ENCODE results near the gene TAS2R3.

Gene TAS2R3

GRCh38 chr7:141785706-141786552, 22.0 kb downstream of the TAS2R3 start:
- peak in 1 of 2 donors; percentile 1 for DNase-seq (ENCODE audit: low read depth in 2 of 2)

GRCh38 chr7:141788296-141788695, 24.4 kb downstream of the TAS2R3 start:
- DNase-seq (ENCODE audit: low read depth in 2 of 2): no peak

- no peak for DNase-seq (ENCODE audit: low read depth in 2 of 2)
Measured at GRCh38 chr7:141789917-141790316, 26.0 kb downstream of the TAS2R3 start, which contains the start of gene TAS2R5. Gene TAS2R5, plus strand, starts transcription at chr7:141790217. Its CDS starts 145 bp downstream, at chr7:141790362.

- no peak for DNase-seq (ENCODE audit: low read depth in 2 of 2)
Measured at GRCh38 chr7:141792526-141792925, 28.6 kb downstream of the TAS2R3 start.

Measured in stimulated activated CD4-positive, alpha-beta T cell treated with anti-CD3 and anti-CD28 coated beads, Interleukin-15, amount 100 ng/mL, for 48 hours (primary cell).